Astrocyte of the cerebellum (primary cell): ENCODE data around the gene AKAP8.

Source experiments
- DNase-seq: peaks from one replicate; pipeline ENCODE4 v3.0.0-alpha.2; 2011; ENCODE audit warnings: low read depth
- H3K4me3 ChIP-seq: 2 replicates; pipeline ENCODE4 v1.5.1; 2011; ENCODE audit warnings: mild to moderate bottlenecking, low read depth, low read length, moderate library complexity
- in situ Hi-C: cut with HindIII; loops from 2 replicates; pipeline ENCODE4 v1.10.0; 2017; ENCODE audit warnings: low sequenced_read_pairs
- TF ChIP-seq, protein P1 (sequence below): IDR thresholded peaks from 2 replicates; pipeline ENCODE4 v1.5.1; 2012; ENCODE audit warnings: low read length, low read depth, moderate library complexity, mild to moderate bottlenecking; ENCODE audit errors: missing control alignments

The AKAP8 gene

DNA sequence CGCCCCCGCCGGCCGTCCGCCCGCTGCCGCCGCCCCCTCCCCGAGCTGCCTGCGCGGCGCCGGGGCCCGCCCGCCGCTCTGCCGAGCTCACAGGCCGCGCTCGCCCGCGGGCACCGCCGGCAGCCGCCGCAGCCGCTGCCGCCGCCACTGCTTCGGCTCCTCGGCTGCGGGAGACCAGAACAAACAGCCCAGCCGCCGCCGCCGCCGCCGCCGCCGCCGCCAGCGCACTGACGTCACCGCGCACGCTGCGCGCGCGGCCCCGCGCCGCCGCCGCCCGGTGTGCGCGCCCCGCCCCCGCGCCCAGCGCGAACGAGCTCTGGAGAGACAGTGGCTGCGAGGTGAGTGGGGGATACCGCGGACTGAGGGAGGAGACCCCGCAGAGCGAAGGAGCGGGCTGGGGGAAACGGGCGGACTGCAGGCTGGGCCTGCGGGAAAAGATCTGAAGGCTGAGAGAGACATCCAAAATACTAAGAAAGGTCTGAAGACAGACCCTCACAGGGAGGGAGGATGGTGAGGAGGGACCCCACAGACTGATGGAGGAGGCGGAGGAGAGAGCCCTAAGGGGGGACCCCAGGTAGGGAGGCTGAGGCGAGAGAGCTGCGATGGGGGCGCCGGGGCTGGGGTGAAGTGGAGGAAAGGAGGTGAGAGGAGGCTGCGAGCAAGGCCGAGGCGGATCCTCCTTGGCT lies 47.1 kb downstream of the AKAP8 start, which contains the start of gene BRD4:
TSS of gene BRD4 (minus strand) at position 229 of the 686 bp plus-strand sequence. CDS start 59,440 bp downstream, outside the sequence.
- in situ Hi-C loops: no loop called here
- TF ChIP-seq, protein P1, sequence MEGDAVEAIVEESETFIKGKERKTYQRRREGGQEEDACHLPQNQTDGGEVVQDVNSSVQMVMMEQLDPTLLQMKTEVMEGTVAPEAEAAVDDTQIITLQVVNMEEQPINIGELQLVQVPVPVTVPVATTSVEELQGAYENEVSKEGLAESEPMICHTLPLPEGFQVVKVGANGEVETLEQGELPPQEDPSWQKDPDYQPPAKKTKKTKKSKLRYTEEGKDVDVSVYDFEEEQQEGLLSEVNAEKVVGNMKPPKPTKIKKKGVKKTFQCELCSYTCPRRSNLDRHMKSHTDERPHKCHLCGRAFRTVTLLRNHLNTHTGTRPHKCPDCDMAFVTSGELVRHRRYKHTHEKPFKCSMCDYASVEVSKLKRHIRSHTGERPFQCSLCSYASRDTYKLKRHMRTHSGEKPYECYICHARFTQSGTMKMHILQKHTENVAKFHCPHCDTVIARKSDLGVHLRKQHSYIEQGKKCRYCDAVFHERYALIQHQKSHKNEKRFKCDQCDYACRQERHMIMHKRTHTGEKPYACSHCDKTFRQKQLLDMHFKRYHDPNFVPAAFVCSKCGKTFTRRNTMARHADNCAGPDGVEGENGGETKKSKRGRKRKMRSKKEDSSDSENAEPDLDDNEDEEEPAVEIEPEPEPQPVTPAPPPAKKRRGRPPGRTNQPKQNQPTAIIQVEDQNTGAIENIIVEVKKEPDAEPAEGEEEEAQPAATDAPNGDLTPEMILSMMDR: no peak
- peak within 1 kb of the TSS; percentile 87 for H3K4me3 ChIP-seq
- no peak for DNase-seq

DNA sequence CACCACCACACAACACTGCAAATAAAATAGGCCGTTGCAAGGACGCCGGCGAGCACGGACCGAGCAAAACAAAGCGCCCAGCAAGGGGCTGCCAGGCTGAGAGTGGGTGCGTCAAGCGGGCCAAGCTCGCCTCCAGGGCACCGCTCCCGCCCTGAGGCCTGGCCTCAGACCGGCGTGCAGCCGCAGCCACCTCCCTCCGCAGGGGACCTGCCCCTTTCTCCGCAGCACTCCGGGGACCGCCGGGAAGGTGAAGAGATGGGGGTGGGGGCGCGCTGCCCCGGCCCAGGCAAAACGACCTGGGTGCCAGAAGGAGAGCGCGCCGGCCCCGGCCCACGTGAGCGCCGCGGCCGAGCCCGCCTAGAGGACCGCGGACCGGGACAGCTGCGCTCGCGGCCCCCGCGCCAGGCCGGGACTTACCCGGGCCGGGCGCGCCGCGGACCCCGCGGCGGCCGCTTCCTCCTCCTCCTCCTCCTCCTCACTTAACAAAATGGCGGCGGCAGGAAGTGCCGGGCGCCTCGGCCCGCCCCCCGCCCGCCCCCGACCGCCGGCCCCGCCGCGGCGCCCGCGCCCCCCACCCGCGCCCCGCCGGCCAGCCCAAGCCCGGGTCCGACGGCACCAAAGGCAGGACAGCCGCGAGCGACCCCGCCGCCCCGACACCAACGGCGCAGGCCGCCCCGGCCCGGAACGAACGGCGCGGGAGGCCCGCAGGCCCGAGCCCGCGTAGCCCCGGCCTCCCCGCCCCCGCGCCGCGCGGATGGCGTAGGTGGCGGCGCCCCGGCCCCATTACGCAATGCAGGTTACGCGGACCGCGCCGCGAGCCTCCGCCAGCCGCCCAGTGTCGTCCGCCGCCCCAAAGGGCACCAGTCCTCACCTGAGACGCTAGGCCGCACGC lies 47.9 kb downstream of the AKAP8 start:
- TF ChIP-seq, protein P1: no peak
- peak overlapping the region; percentile 87 for H3K4me3 ChIP-seq
- in situ Hi-C loops: no loop called here
- DNase-seq: no peak

GRCh38 chr19:15330801-15331418 lies 48.7 kb downstream of the AKAP8 start:
- peak; percentile 53 for DNase-seq
- in situ Hi-C loops: no loop called here
- peak overlapping the region; percentile 87 for H3K4me3 ChIP-seq
- TF ChIP-seq, protein P1: no peak

GRCh38 chr19:15328312-15328711 lies 51.3 kb downstream of the AKAP8 start:
- TF ChIP-seq, protein P1: no peak
- in situ Hi-C loops: loop anchor here (5.0 kb wide), 2 partner anchors 49 to 126 kb away; partner anchors contain the start of genes AKAP8 and NOTCH3
- no peak for DNase-seq
- no peak overlapping the region for H3K4me3 ChIP-seq

- TF ChIP-seq, protein P1: no peak
- no peak for DNase-seq
- in situ Hi-C loops: loop anchor here (5.0 kb wide), 2 partner anchors 52 to 123 kb away; partner anchors contain the start of genes AKAP8 and NOTCH3
- H3K4me3 ChIP-seq: no peak overlapping the region
Measured at GRCh38 chr19:15324791-15325519, 54.6 kb downstream of the AKAP8 start.
